NB4 (cell line): ENCODE measurements around the gene NDUFAF2.

Experiments
- POLR2A ChIP-seq: IDR thresholded peaks from 2 replicates; pipeline ENCODE4 v1.6.1; 2011; ENCODE audit warnings: mild to moderate bottlenecking; ENCODE audit not compliant: insufficient read length; ENCODE audit errors: extremely low read depth
- TF ChIP-seq, protein P1 (sequence below): IDR thresholded peaks from one replicate; pipeline ENCODE4 v1.5.1; 2012; ENCODE audit warnings: low read depth, low read length

DNA sequence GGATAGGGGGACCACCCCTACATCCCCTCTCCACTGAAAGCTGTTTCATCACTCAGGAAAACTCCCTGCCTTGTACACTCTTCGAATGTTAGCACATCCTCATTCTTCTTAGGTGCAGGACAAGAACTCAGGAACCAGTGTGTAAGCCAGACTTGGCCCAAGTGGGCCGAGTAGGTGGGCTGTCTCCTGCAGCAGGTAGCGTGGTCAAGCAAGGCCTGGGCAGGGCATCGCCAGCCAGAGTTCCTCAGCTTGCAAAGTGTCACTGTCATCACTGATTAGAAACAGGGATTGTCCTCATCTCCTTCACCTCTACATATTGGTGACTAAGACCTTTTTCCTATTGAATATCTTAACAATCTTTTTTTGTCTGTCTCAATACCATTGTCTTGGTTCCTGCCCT is 194.9 kb downstream of the NDUFAF2 start:
- TF ChIP-seq, protein P1, sequence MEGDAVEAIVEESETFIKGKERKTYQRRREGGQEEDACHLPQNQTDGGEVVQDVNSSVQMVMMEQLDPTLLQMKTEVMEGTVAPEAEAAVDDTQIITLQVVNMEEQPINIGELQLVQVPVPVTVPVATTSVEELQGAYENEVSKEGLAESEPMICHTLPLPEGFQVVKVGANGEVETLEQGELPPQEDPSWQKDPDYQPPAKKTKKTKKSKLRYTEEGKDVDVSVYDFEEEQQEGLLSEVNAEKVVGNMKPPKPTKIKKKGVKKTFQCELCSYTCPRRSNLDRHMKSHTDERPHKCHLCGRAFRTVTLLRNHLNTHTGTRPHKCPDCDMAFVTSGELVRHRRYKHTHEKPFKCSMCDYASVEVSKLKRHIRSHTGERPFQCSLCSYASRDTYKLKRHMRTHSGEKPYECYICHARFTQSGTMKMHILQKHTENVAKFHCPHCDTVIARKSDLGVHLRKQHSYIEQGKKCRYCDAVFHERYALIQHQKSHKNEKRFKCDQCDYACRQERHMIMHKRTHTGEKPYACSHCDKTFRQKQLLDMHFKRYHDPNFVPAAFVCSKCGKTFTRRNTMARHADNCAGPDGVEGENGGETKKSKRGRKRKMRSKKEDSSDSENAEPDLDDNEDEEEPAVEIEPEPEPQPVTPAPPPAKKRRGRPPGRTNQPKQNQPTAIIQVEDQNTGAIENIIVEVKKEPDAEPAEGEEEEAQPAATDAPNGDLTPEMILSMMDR, result no peak
- TF ChIP-seq POLR2A, result no peak
